GM19455 (cell line): Measurements from ENCODE around the gene SNAPIN.
"Not testable (repeated sequence)": the region's sequence is repeated elsewhere in the genome, so short reads cannot be mapped to it uniquely, and the experiment has no call there.

Experiments
- ATAC-seq: cut with Tn5 transposase; IDR thresholded peaks from one replicate; pipeline ENCODE4 v1.9.1; 2021; ENCODE audit not compliant: unreplicated experiment

Gene SNAPIN

GRCh38 chr1:153626904-153627714, 31.4 kb upstream of the SNAPIN start, which contains the start of gene S100A13:
Gene S100A13 (minus strand): TSS chr1:153627505. CDS start chr1:153626472, 1,033 bp downstream.
- ATAC-seq: no peak

- no peak for ATAC-seq
These were observed 30.5 kb upstream of the SNAPIN start, which contains the start of gene S100A1 for GRCh38 chr1:153627715-153628626. Gene S100A1 (plus strand): TSS chr1:153628434. CDS start chr1:153630522, 2,088 bp downstream.

- no peak for ATAC-seq
These were observed 29.7 kb upstream of the SNAPIN start for GRCh38 chr1:153628638-153629342.

GRCh38 chr1:153629343-153629665, 29.2 kb upstream of the SNAPIN start:
- no peak for ATAC-seq

GRCh38 chr1:153629971-153630370, 28.5 kb upstream of the SNAPIN start:
- no peak for ATAC-seq

- ATAC-seq: no peak
These were observed 28.1 kb upstream of the SNAPIN start for GRCh38 chr1:153630384-153630783.

GRCh38 chr1:153631047-153632022, 27.2 kb upstream of the SNAPIN start:
- ATAC-seq: no peak

GRCh38 chr1:153633161-153633753, 25.2 kb upstream of the SNAPIN start:
- ATAC-seq: peak; percentile 5

- ATAC-seq: peak; percentile 85
These were observed 24.5 kb upstream of the SNAPIN start, which contains the start of gene CHTOP for GRCh38 chr1:153633754-153634665. Gene CHTOP (plus strand): TSS chr1:153634066. CDS start chr1:153636589, 2,523 bp downstream.

GRCh38 chr1:153635872-153636271, 22.6 kb upstream of the SNAPIN start:
- ATAC-seq: no peak

GRCh38 chr1:153636312-153636711, 22.2 kb upstream of the SNAPIN start:
- ATAC-seq: no peak

- no peak for ATAC-seq
These were observed 20.2 kb upstream of the SNAPIN start for GRCh38 chr1:153638261-153638660.

- ATAC-seq: no peak
These were observed 19.2 kb upstream of the SNAPIN start for GRCh38 chr1:153639280-153639679.

GRCh38 chr1:153640213-153640612, 18.3 kb upstream of the SNAPIN start:
- ATAC-seq: not testable (repeated sequence)

GRCh38 chr1:153640861-153641260, 17.6 kb upstream of the SNAPIN start:
- ATAC-seq: no peak

GRCh38 chr1:153642161-153642560, 16.3 kb upstream of the SNAPIN start:
- ATAC-seq: no peak

- ATAC-seq: no peak
These were observed 15.4 kb upstream of the SNAPIN start for GRCh38 chr1:153643100-153643499.

GRCh38 chr1:153643816-153644215, 14.7 kb upstream of the SNAPIN start:
- ATAC-seq: no peak
